ENCODE data around the gene MRPS11.
A peak's percentile ranks its signal among the peaks of the same experiment; 100 is the strongest.
"Not testable (repeated sequence)": the region's sequence is repeated elsewhere in the genome, so short reads cannot be mapped to it uniquely, and the experiment has no call there.

The MRPS11 gene

GRCh38 chr15:88467073-88467934 lies at the start of gene MRPS11, which contains the start of gene MRPL46:
MRPS11 (plus strand) TSS chr15:88467708; CDS start chr15:88467718, 10 bp downstream.
MRPL46 (minus strand) TSS chr15:88467388; CDS start chr15:88467377, 11 bp downstream.
- DNase-seq, result peak; percentile 95

GRCh38 chr15:88419830-88420229 lies 47.7 kb upstream of the MRPS11 start:
- no peak for DNase-seq

DNA sequence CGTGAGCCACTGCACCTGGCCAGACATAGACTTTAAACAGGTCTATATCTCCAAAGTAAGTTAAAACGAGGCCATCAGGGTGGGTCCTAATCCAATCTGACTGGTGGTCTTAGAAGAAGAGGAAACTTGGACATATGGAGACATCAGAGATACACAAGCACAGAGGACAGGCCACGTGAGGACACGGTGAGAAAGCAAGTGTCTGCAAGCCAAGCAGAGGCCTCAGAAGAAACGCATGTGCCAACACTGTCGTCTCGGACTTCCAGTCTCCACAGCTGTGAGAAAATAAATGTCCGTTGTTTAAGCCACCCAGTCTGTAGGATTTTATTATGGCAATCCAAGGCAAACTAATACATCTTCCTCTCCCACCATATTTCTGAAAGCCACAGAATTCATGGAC lies 44.2 kb upstream of the MRPS11 start:
- DNase-seq, result no peak

- no peak for DNase-seq
These were observed 41.2 kb upstream of the MRPS11 start for GRCh38 chr15:88426304-88426703.

GRCh38 chr15:88428053-88428452 lies 39.5 kb upstream of the MRPS11 start:
- DNase-seq, result no peak

DNA sequence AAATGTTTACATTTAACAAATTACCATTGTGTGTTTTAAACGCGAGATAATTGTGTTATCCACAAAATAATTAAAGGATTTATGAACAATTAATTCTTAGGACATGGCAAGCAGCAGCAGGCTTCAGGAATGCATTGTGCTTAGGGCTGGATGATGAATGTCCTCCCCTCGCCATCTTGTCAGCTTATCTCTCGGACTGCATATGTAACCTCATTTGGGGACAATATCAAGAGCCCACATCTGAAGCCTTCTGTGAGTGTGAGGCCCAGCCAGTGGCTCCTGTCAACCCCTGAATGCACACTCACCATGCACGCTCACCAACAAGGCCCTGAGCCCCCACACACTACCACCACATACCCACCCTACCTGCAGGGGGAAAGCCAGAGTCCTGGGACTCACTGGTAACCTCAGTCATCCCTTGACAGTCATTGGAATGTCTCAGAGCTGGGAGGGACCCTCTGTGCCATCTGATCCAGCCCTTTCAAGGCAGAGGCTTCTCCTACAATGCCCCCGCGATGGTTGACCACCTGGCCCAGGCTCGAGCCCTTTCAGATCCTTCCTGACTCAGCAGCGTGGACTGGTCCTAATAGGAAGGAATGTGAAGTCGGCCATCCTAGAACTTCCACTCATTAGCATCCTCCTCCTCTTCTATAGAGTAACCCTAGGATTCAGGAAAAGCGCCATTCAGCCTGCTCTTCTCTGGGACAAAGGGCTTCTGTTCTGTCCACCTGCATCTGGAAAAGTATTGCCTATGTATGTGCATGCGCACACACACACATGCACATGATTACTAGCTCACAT lies 38.5 kb upstream of the MRPS11 start:
- no peak for DNase-seq

DNA sequence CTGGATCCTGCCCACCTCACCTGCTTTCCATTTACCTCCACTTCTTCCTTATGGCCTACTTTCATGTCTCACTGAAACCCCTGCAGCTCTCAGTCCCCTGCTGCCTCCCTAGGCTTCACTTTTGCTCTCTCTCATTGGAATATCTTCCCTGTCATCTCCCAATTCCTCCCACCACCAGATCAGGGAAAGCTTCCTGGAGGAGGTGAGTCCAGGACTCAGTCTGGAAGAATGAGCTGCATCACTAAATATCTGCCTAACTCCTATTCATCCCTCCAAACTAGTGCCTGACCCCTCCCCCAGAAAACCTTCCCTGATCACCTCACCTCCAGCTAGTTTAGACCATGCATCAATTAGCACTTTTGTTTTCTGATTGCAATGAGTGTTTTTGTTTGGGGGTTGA lies 37.5 kb upstream of the MRPS11 start:
- DNase-seq, result no peak

DNA sequence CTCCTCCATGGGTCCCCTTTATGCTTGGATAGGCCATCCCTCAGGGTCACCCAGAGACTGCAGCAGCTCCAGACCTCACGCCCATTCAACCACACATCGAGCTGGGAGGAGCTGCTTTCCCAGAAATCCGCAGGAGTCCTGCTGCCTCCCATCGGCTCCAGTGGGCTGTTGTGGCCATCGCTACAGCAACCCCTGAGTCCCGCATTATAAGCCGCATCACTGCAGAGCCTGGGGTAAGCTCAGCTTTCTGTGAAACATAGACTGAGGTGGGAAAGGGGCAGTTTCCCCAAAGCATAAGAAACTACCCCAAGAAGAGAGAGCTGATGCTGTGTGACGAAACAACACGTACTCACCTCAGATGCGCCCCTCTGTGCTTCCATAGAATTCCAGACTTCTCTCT lies 36.1 kb upstream of the MRPS11 start:
- DNase-seq, result no peak

DNA sequence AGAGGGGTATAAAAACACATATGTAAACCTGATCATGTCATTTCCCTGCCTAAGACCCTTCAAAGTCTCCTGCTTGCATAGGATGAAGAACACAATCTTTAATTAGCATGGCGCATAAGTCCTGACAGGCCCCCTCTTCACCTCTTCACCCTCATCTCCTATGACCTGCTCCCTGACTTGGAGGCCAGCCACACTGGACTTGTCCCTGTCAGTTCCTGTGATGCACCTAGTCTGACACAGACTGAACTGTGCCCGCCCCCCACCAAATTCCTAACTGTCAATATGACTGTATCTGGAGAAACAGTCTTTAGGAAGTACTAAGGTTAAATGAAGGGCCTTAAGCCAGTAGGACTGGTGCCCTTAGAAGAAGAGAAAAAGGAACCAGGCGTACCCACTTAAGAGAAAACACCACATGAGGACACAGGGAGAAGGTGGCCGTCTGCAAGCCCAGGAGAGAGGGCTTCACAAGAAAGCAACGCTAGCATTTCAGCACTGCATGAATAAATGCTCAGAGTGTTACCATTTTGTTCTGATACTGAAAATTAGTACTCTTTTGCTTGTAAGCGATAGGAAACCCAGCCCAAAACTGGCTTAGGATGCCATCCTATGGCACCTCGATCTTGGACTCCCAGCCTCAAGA lies 34.3 kb upstream of the MRPS11 start:
- no peak for DNase-seq

GRCh38 chr15:88434106-88434505 lies 33.4 kb upstream of the MRPS11 start:
- DNase-seq, result not testable (repeated sequence)

DNA sequence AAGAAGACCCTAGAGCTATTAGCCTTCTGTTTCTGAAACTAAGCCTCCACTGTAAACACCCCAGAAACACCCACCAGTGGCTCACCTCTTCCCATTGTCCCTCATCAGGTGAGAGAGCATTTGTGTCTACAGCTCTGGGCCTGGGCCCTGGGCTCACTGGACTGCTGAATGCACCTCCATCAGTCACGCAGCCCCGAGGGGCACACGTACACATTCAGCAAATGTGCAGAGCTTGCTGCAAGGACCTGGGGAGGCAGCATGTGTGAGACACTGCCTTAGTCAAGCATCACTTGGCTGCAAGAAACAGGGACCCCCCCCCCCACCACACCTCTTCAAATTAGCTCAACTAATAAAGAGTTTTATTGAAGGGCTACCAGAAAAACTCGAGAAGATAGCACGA lies 29.3 kb upstream of the MRPS11 start:
- DNase-seq, result no peak

- DNase-seq, result no peak
These were observed 27.5 kb upstream of the MRPS11 start for GRCh38 chr15:88440021-88440420.

DNA sequence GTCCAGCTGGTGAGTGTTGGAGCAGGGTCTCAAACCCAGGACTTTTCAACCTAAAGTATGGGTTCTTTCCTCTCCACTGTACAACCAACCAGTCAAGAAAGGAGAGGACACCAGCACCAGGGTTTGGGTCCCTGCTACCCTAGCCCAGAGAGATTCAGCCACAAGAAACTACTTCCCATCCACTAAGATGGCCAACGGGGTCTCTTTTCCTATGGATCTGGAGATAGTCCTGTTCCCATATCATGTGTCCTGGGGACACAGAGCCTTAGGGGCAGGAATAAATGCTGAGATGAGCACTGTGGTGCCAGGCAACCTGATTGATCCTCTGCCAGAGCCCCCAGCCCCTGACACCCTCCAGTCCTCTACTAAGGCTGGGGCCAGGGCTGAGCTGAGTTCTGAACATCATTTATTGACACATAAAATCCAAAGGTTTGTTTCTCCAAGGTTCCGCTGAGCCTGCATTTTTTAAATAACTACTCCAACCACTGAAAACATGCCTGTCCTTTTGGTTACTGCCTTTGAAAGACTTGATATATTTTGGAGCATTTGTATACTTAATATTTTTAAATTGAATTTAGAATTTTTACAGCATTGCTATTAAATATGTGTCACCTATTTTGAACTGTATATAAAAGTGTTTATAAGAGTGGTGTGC lies 26.3 kb upstream of the MRPS11 start:
- no peak for DNase-seq

DNA sequence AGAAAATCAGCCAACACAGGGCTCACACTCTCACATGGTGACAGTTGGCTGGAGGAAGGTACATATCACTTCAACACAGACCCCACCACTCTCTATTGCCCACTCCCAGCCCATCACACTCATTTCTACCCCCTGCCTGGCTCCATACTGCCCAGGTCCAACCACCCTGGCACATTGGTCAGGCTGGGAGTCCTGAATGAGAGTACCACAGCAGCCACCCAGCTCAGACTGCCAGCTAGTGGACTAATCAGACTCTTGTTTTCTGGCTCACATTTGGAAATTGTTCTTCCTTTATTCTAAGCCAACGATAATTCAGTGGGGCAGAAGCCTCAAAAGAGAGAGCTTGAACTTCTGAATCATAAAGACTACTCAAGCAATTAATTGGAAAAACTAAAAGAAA lies 20.3 kb upstream of the MRPS11 start:
- no peak for DNase-seq

- DNase-seq, result no peak
These were observed 19.8 kb upstream of the MRPS11 start for GRCh38 chr15:88447741-88448140.

DNA sequence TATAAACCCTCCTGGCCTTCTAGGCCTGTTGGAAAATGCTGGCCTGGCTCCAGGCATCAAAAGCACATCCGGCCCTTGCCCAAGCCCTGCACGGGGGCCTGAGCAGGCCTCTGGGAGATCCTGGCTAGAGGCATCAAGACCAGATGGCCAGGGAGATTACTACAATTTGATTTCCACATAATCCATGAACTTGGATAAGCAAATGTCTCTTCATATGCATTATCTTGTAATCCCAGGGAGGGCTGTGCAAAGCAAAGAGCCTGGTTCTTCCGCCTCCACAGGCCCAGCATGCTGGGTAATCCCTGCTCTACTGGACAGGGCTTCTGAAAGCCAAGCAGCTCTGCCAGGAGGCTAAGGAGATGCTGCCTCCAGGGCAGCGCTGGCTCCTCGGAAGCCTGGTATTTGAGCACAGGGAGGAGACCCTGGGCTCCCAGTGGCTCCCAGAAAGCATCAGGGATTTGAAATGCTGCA lies 18.5 kb upstream of the MRPS11 start:
- peak; percentile 100 for DNase-seq

- DNase-seq, result peak; percentile 41
These were observed 17.9 kb upstream of the MRPS11 start for GRCh38 chr15:88449581-88449980.

- peak; percentile 90 for DNase-seq
These were observed 17.2 kb upstream of the MRPS11 start for GRCh38 chr15:88450125-88450798.

DNA sequence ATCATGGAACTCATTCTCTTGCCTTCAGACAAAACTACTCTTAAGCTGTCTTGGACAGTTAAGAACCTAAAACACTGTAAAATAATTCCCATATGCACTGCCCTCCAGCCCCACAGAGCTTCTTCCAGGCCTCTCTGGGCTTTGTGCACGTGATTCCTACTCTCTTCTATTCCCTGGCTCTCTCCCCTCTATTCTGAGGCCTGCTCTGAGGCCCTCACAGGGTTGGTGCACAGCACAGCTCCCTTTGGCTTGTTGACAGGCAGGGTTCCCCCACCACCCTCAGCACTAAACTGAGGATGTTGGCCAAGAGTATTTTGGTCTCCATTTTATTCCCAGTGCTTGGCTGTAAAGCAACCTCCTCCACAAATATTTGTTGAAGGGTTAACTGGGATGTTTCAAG lies 13.9 kb upstream of the MRPS11 start:
- no peak for DNase-seq

- DNase-seq, result no peak
These were observed 13.3 kb upstream of the MRPS11 start for GRCh38 chr15:88454236-88454635.

DNA sequence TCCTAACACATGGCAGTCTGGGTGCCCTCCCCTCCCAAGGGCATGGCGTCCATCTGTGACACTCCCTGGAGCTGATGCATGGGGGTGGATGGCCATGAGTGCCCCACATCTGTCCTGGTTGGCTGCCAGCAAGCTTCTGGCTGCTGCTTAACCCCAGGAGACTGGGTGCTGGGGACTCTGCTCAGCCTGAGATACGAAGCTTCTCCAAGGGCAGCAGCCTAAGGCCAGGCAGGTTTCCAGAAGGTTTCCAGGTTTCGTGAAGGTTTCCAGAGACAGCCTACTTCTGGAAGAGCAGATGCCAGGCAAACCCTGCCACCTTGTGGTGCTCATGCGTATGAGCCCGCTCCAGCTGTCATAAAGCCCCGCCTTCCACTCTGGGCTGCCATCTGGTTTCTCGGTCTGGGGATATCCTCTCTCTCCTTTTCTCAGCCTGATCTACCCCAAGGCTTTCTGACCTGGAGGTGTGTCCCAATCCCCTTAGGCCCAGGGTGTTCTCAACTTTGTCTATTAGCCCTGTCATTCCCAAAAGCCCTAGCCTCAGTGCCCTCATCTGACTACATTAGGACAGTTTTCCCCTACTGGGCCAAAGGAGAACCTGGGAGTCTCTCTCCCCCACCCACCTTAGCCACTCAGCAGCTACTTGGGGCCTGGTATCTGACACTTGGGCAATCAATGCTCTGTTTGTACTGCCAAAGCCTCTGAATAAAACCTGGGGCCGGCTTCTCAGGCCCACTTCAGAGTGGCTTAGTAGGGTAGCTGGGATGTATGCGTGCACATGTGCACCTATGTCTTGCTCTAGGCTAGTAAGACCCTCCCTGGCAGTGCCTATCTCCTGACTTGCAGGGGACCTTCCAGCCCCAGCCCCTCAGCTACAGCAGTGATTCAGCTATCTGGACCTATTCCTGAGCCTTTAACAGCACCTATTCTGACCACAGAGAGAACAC lies 12.4 kb upstream of the MRPS11 start:
- peak; percentile 98 for DNase-seq
